ENCODE data around the gene COX7A1. TPM values are rescaled to one million over a fixed set of nuclear protein-coding genes. Genes with fewer than 3 reads are reported as not detected.

COX7A1 gene
- total RNA-seq, 1 experiment from 2014 or later = not detected

DNA sequence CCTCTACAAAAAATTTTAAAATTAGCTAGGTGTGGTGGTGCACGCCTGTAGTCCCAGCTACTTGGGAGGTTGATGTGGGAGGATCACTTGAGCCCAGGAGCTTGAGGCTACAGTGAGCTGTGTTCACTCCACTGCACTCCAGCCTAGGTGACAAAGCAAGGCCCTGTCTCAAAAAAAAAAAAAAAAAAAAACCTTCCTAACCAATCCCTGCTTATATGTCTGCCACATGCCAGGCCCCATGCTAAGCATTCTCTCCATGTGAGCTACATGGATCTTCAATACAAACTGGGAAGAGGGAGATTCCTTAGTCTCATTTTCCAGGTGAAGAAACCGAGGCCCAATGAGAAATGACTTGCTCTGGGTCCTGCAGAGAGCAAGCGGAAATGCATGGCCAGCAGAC, 43.6 kb downstream of the COX7A1 start:
- intact Hi-C loops (cut with micrococcal nuclease; ENCODE audit: unreplicated experiment) = no loop called here
- TF ChIP-seq, protein P1, sequence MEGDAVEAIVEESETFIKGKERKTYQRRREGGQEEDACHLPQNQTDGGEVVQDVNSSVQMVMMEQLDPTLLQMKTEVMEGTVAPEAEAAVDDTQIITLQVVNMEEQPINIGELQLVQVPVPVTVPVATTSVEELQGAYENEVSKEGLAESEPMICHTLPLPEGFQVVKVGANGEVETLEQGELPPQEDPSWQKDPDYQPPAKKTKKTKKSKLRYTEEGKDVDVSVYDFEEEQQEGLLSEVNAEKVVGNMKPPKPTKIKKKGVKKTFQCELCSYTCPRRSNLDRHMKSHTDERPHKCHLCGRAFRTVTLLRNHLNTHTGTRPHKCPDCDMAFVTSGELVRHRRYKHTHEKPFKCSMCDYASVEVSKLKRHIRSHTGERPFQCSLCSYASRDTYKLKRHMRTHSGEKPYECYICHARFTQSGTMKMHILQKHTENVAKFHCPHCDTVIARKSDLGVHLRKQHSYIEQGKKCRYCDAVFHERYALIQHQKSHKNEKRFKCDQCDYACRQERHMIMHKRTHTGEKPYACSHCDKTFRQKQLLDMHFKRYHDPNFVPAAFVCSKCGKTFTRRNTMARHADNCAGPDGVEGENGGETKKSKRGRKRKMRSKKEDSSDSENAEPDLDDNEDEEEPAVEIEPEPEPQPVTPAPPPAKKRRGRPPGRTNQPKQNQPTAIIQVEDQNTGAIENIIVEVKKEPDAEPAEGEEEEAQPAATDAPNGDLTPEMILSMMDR (conservative IDR thresholded peaks at IDR 0.05; ENCODE audit: low read depth, low read length) = no peak
- TF ChIP-seq EZH2 (IDR thresholded peaks at IDR 0.05; ENCODE audit: borderline replicate concordance, low read depth, low read length, poor library complexity, severe bottlenecking) = no peak
- H3K4me3 ChIP-seq (ENCODE audit: low read depth, low read length, poor library complexity, severe bottlenecking) = no peak overlapping the region
- no peak overlapping the region for H3K27ac ChIP-seq (ENCODE audit: low read depth, low read length, poor library complexity, severe bottlenecking)
- H3K4me1 ChIP-seq (ENCODE audit: insufficient read depth, low read length, poor library complexity, severe bottlenecking) = peaks cover 4% of the 10 kb centered on the region
- ChIA-PET CTCF (no interaction called here), POLR2A (ENCODE audit: low non-redundant PET) (interaction anchor here (0.7 kb wide), 1 partner anchor 117 kb away, joined by 19 read pairs; no protein-coding TSS in a partner anchor)
- no TSS peak for BruUV-seq (replicated peaks)
- no peaks in the 10 kb centered on the region for H3K9me3 ChIP-seq (ENCODE audit: low read depth, low read length, poor library complexity, severe bottlenecking)
- H3K27me3 ChIP-seq (replicated peaks; ENCODE audit: insufficient read depth, low read depth, low read length, poor library complexity) = no peaks in the 10 kb centered on the region
- H3K36me3 ChIP-seq (ENCODE audit: insufficient read depth, low read length, poor library complexity, severe bottlenecking) = peaks cover 31% of the 10 kb centered on the region
- no peak for DNase-seq (ENCODE audit: low spot score)

DNA sequence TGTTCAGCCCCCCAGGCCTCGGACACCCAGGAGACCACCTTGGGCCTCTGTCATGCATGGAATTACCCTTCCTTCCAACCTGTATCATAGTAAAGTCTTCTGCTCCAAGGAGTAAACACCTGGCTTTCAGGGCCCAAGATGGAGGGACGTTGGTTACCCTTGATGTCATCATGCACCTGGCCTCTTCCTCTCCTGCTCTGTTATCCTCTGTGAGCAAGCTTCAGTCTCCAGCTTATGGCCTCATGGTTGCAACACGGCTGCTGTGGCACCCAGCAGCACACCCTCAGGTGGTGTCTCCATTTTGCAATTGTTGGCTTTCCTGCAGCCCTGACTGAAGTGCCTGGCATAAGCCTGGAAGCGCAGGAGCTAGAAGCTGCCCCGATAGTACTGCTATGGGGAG, 45.3 kb downstream of the COX7A1 start:
- Histone ChIP-seq H3K27ac (ENCODE audit: low read depth, low read length, poor library complexity, severe bottlenecking) (no peak overlapping the region), H3K36me3 (ENCODE audit: insufficient read depth, low read length, poor library complexity, severe bottlenecking) (peaks cover 33% of the 10 kb centered on the region), H3K9me3 (ENCODE audit: low read depth, low read length, poor library complexity, severe bottlenecking) (no peaks in the 10 kb centered on the region), H3K4me1 (ENCODE audit: insufficient read depth, low read length, poor library complexity, severe bottlenecking) (no peaks in the 10 kb centered on the region), H3K27me3 (replicated peaks; ENCODE audit: insufficient read depth, low read depth, low read length, poor library complexity) (no peaks in the 10 kb centered on the region), H3K4me3 (ENCODE audit: low read depth, low read length, poor library complexity, severe bottlenecking) (no peak overlapping the region)
- TF ChIP-seq EZH2 (IDR thresholded peaks at IDR 0.05; ENCODE audit: borderline replicate concordance, low read depth, low read length, poor library complexity, severe bottlenecking) = no peak
- TF ChIP-seq, protein P1 (conservative IDR thresholded peaks at IDR 0.05; ENCODE audit: low read depth, low read length) = no peak
- intact Hi-C loops (cut with micrococcal nuclease; ENCODE audit: unreplicated experiment) = no loop called here
- ChIA-PET POLR2A (ENCODE audit: low non-redundant PET) (no interaction called here), CTCF (no interaction called here)
- DNase-seq (ENCODE audit: low spot score) = no peak
- BruUV-seq (replicated peaks) = no TSS peak

DNA sequence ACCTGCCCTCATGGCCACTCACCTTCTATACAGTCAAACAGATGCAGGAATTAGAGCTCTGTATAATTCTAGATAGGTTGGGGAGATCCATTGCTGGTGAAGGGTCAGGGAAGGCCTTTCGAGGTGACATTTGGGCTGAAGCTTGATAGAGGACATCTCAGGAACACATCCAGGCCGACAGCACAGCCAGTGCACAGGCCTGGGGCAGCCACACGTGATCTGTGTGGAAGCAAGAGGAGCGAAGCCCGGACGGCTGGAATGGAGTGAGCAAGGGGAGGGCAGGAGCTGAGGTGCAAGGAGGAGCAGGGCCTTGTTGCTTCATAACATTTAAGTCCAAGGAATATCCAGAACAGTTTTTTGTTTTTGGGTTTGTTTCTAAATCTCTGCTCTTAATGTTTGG, 45.8 kb downstream of the COX7A1 start:
- H3K27ac ChIP-seq (ENCODE audit: low read depth, low read length, poor library complexity, severe bottlenecking) = no peak overlapping the region
- H3K4me1 ChIP-seq (ENCODE audit: insufficient read depth, low read length, poor library complexity, severe bottlenecking) = no peaks in the 10 kb centered on the region
- no TSS peak for BruUV-seq (replicated peaks)
- peaks cover 31% of the 10 kb centered on the region for H3K36me3 ChIP-seq (ENCODE audit: insufficient read depth, low read length, poor library complexity, severe bottlenecking)
- no peaks in the 10 kb centered on the region for H3K27me3 ChIP-seq (replicated peaks; ENCODE audit: insufficient read depth, low read depth, low read length, poor library complexity)
- no peak for DNase-seq (ENCODE audit: low spot score)
- no peaks in the 10 kb centered on the region for H3K9me3 ChIP-seq (ENCODE audit: low read depth, low read length, poor library complexity, severe bottlenecking)
- intact Hi-C loops (cut with micrococcal nuclease; ENCODE audit: unreplicated experiment) = no loop called here
- H3K4me3 ChIP-seq (ENCODE audit: low read depth, low read length, poor library complexity, severe bottlenecking) = no peak overlapping the region
- POLR2A ChIA-PET (ENCODE audit: low non-redundant PET) = no interaction called here
- no peak for TF ChIP-seq EZH2 (IDR thresholded peaks at IDR 0.05; ENCODE audit: borderline replicate concordance, low read depth, low read length, poor library complexity, severe bottlenecking)
- TF ChIP-seq, protein P1 (conservative IDR thresholded peaks at IDR 0.05; ENCODE audit: low read depth, low read length) = no peak
- CTCF ChIA-PET = no interaction called here
